HG03521 (cell line): ENCODE data around the gene RDH5.

Source experiments
- ATAC-seq: cut with Tn5 transposase; IDR thresholded peaks from one replicate; pipeline ENCODE4 v1.9.1; 2021; ENCODE audit warnings: mild to moderate bottlenecking, moderate library complexity; ENCODE audit not compliant: unreplicated experiment

RDH5 gene

DNA sequence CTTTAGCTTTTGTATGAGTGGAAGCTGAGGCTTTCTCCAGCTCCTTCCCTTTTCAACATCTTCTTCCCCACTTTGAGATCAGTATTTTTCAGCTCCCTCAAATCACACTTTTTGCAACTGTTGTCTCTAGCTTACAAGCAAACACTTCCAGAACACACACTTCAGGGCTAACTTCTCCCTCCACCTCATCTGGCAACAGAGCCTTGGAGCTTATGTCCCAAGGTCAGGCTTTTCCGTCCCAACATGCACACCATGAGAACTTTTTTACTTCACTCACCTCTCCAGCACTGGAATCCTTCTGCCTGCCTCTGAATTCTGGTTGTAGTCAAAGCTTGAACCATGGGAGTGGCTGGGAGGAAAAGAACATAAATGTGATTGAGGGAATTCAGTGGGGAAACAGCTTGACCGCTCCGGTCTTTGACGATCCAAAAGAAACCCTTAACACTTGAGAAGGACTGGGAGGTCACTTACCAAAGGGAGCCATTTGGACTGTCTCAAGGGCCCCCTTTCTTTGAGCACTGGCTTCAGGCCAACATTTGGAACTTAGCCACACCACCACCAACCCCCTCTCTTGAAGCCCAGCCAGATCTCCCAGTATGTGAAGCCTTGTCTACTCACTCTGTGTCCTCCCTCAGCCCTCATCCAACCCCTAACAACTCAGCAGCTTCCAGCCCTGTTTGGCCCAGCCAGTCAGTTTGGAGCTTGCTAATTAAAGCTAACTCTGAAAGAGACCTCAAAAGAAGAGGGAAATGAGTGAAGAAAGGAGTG, 8.2 kb upstream of the RDH5 start:
- ATAC-seq = no peak

GRCh38 chr12:55712700-55713415, 7.3 kb upstream of the RDH5 start:
- ATAC-seq = no peak

- ATAC-seq = no peak
Measured at GRCh38 chr12:55713721-55714120, 6.5 kb upstream of the RDH5 start.

DNA sequence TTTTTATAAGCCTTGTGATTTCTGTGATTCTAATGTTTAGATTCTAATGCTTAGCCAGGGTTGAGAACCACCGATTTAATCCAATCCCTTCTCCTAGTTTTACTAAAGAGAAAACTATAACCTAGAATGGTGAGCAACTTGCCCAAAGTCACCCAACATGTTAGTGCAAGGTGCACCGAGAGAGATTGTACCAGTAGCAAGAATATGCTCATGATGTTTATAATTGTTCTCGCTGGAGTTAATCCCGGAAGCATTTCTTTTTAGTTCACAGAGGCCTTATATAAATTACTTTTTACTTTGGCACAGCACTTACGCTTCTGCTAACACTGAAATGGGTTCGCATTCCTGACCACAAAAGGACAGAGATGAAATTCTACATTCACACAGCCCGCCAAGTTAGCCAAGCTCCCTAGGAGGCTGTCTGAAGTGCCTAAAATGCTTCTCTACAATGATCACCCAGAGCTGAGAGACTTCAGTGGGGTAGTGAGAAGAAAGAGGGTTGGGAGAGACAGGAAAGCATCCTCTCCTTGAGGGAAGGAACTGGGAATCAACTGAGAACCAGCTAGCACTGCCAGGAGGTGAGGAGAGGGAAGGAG, 4.9 kb upstream of the RDH5 start:
- ATAC-seq = no peak

- ATAC-seq = peak; percentile 93
Measured at GRCh38 chr12:55715833-55716581, 4.2 kb upstream of the RDH5 start, which contains the start of gene BLOC1S1. Gene BLOC1S1, plus strand, starts transcription at chr12:55716046. Its CDS starts 6 bp downstream, at chr12:55716052.

DNA sequence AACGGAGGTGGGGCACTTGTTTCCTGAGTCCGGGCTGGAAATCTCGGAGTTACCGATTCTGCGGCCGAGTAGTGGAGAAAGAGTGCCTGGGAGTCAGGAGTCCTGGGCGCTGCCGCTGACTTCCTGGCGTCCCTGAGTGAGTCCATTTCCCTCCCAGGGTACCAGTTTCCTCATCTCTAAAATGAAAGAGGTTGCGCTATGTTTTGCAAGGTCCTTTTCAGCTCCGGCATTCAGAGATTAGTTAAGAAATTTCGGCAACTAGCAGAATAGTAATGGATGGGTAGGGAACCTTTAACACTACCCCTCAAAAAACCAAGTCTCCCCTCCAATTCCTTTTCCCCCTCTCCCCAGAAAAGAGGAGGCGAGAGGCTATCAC, 3.6 kb upstream of the RDH5 start:
- ATAC-seq = peak; percentile 24

- ATAC-seq = no peak
Measured at GRCh38 chr12:55717011-55718007, 2.9 kb upstream of the RDH5 start.

DNA sequence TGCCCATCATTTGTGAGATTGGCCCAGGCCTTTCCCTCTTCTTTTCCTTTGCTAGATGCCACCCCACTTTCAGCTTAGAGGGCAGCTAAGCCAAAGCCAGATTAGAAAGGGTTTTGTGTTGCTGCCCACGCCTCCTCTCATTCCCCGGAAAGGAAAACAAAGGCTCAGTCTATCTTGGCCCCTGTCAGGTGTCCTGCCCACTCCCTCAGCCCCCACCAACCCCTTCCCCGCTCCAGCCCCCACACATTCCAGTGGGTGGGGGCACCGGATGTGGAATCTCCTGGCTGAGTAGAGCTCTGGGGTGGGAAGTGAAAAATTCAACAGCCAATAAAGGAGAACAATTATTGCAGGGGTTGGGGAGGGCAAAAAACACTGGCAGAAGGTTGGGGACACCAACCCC, 2.2 kb upstream of the RDH5 start:
- ATAC-seq = no peak

DNA sequence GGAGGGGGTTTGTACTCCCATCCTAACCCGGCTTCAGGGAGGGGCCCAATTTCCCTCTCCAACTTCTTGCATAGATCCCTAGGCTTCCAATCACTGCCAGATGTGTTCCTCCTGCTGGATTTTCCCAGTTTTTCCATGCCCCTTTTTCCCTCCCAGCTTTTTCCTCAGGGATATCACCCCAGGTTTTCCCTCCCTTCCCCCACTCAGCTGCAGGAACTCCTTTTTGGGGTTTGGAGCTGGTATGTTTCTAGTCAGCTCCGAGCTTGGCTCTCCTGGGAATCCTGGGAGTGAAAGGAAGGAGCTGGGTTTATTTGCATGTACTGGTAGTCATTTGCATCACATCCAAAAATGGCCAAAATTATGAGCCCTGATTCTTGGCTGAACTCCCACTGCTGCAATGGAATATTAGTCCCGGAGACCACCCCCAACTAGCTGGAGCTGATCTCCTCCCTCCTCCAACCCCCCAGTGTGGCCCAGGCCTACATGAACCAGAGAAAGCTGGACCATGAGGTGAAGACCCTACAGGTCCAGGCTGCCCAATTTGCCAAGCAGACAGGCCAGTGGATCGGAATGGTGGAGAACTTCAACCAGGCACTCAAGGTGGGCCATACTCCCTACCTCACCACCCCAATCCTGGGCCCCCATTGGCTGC, 1.4 kb upstream of the RDH5 start:
- no peak for ATAC-seq

- ATAC-seq = no peak
Measured at GRCh38 chr12:55719371-55719770, 822 bp upstream of the RDH5 start.

DNA sequence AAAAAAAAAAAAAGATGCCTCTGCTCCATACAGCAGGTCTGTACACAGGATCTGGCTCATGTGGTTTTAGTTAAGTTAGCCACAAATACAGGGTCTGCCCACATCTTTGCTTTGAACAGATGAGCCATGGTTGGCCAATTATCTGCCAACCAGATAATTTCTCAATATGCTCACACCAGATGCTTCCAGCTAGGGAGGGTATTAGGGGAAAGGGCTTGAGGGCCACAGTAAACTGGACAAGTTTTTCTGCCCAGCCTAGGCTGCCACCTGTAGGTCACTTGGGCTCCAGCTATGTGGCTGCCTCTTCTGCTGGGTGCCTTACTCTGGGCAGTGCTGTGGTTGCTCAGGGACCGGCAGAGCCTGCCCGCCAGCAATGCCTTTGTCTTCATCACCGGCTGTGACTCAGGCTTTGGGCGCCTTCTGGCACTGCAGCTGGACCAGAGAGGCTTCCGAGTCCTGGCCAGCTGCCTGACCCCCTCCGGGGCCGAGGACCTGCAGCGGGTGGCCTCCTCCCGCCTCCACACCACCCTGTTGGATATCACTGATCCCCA, 776 bp downstream of the RDH5 start:
- no peak for ATAC-seq

DNA sequence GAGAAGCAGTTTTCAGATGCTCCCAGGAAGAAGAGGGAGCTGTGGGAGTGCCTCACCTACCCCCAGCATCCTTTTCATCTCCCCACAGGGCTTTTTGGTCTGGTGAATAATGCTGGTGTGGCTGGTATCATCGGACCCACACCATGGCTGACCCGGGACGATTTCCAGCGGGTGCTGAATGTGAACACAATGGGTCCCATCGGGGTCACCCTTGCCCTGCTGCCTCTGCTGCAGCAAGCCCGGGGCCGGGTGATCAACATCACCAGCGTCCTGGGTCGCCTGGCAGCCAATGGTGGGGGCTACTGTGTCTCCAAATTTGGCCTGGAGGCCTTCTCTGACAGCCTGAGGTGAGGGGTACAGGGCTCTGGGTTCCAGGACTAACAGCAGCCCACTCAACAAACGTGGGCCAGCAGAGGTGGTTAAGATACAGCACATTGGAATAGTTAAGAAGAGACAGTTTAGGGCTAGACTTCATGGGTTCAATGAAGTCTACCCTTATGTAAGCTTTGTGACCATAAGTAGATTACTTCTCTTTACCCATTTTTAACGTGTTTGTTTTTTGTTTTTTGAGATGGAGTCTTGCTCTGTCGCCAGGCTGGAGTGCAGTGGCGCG, 1.5 kb downstream of the RDH5 start:
- no peak for ATAC-seq

DNA sequence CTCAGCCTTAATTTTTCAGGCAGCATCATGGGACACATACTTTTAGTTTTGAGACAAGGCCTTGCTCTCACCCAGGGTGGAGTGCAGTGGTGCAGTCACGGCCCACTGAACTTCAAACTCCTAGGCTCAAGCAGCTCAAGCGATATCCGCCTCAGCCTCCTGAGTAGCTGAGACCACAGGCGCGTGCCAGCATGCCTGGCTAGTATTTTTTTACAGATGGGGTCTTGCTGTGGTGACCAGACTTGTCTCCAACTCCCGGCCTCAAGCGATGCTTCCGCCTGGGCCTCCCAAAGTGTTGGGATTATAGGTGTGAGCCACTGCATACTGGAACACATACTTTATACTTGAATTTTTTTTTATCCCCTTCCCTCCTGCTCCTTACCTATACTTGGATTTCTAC, 2.8 kb downstream of the RDH5 start:
- no peak for ATAC-seq

DNA sequence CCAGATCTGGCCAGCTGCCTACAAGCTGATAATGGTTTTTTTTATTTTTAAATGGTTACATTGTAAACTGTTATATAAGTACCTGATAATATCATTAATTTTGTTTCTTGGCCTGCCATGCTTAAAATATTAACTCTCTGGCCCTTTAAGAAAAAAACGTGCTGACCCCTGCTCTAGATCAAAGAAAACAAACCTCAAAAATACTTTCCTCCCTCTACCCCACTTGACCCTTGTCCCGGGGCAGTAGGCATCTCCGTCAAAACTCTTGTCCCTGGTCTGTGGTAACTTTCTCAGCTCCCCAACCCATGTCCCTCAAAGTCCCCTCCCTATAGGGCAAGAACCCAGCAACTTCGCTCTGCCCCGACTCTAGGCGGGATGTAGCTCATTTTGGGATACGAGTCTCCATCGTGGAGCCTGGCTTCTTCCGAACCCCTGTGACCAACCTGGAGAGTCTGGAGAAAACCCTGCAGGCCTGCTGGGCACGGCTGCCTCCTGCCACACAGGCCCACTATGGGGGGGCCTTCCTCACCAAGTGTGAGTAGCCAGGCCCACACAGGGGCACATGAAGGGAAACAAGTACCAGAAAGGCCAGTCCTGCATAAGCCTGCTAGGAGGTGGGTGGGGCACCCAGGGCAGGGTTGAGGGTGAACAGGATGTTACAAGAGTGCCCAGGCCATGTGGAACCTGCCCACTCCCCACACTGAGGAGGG, 3.5 kb downstream of the RDH5 start:
- no peak for ATAC-seq

DNA sequence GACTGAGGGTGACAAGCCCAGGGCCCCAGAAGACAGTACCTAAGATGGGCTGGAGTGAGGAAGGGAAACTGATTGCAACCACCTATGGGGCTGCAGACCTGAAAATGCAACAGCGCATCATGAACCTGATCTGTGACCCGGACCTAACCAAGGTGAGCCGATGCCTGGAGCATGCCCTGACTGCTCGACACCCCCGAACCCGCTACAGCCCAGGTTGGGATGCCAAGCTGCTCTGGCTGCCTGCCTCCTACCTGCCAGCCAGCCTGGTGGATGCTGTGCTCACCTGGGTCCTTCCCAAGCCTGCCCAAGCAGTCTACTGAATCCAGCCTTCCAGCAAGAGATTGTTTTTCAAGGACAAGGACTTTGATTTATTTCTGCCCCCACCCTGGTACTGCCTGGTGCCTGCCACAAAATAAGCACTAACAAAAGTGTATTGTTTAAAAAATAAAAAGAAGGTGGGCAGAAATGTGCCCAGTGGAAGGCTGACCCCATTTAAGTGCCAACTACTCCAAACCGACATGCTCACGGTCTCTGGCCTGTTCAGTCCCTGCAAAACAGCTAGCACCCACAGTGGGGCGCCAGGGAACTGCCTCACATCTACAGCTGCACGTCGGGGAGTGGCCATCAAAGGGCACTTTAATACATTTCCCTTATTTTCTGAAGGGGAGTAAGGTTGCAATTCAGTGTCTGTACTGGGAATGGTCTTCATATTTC, 4.2 kb downstream of the RDH5 start:
- ATAC-seq = peak; percentile 28

- ATAC-seq = no peak
Measured at GRCh38 chr12:55724940-55725309, 4.7 kb downstream of the RDH5 start.

DNA sequence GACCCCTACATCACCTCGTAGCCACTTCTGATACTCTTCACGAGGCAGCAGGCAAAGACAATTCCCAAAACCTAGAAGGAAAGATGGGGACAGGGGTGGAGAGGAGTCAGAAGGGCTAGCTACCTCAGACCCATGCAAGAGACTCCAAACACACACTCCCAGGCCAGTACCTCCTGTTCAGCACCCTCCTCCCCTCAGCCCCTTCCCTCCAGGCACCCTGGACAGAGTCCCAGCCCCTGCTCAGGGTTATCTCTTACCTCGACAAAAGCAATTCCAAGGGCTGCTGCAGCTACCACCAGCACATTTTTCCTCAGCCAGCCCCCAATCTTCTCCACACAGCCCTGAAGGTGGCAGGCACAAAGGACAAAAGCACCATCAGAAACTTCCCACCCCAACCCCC, 5.4 kb downstream of the RDH5 start:
- no peak for ATAC-seq

- ATAC-seq = no peak
Measured at GRCh38 chr12:55726971-55727370, 6.8 kb downstream of the RDH5 start.
